PFSK-1 (cell line): Measurements from ENCODE around the gene AKAP1.

Experiments used
- FOXP2 ChIP-seq: optimal IDR thresholded peaks from 2 replicates; pipeline ENCODE3; 2011; ENCODE audit warnings: borderline replicate concordance, control low read depth, inconsistent platforms; ENCODE audit not compliant: insufficient read depth; ENCODE audit errors: extremely low read length, extremely low read depth
- POLR2AphosphoS5 ChIP-seq: IDR thresholded peaks from 2 replicates; pipeline ENCODE4 v1.6.1; 2012; ENCODE audit warnings: low read depth, mild to moderate bottlenecking, control low read depth, low read length, moderate library complexity
- SIN3A ChIP-seq: IDR thresholded peaks from 2 replicates; pipeline ENCODE4 v1.6.1; 2012; ENCODE audit warnings: mild to moderate bottlenecking, low read length, moderate library complexity, borderline replicate concordance; ENCODE audit not compliant: insufficient read depth
- TAF1 ChIP-seq: IDR thresholded peaks from 2 replicates; pipeline ENCODE4 v1.6.1; 2012; ENCODE audit warnings: low read length, control low read depth, borderline replicate concordance; ENCODE audit not compliant: insufficient read depth
- TF ChIP-seq, protein P1 (sequence below), 2 experiments: IDR thresholded peaks; 2 replicates each; pipeline versions ENCODE4 v1.6.1 to v1.8.0; 2011 to 2012; ENCODE audit warnings: low read depth in 2 of 2, low read length in 2 of 2, control low read depth in 1 of 2, inconsistent platforms in 1 of 2, mild to moderate bottlenecking in 1 of 2, moderate library complexity in 1 of 2; ENCODE audit not compliant: insufficient read depth in 1 of 2

The AKAP1 gene

DNA sequence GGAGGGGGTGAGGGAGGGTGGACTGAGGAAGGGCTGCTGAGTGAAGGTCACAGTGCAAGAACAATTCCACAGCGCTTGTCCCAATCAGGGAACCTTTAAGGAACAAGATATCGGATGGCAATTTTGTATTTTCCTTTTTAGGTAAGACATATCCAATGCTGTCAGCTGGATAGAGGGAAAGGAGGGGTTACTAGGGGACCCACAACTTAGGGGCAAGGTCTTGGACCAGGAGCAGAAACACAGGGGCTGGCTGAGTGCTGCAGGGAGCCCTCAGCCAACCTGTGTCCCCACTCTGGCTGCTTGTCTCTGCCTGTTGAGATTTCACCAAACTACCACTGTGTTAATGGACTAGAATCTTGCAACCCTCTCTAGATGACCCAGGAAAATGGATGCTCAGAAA lies 47.6 kb downstream of the AKAP1 start:
- TF ChIP-seq, protein P1, sequence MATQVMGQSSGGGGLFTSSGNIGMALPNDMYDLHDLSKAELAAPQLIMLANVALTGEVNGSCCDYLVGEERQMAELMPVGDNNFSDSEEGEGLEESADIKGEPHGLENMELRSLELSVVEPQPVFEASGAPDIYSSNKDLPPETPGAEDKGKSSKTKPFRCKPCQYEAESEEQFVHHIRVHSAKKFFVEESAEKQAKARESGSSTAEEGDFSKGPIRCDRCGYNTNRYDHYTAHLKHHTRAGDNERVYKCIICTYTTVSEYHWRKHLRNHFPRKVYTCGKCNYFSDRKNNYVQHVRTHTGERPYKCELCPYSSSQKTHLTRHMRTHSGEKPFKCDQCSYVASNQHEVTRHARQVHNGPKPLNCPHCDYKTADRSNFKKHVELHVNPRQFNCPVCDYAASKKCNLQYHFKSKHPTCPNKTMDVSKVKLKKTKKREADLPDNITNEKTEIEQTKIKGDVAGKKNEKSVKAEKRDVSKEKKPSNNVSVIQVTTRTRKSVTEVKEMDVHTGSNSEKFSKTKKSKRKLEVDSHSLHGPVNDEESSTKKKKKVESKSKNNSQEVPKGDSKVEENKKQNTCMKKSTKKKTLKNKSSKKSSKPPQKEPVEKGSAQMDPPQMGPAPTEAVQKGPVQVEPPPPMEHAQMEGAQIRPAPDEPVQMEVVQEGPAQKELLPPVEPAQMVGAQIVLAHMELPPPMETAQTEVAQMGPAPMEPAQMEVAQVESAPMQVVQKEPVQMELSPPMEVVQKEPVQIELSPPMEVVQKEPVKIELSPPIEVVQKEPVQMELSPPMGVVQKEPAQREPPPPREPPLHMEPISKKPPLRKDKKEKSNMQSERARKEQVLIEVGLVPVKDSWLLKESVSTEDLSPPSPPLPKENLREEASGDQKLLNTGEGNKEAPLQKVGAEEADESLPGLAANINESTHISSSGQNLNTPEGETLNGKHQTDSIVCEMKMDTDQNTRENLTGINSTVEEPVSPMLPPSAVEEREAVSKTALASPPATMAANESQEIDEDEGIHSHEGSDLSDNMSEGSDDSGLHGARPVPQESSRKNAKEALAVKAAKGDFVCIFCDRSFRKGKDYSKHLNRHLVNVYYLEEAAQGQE (IDR thresholded peaks at IDR 0.05; ENCODE audit: insufficient read depth in 1 of 2, low read depth in 2 of 2, low read length in 2 of 2), result no peak
- no peak for TF ChIP-seq FOXP2
- no peak for TF ChIP-seq TAF1
- TF ChIP-seq SIN3A, result no peak
- no peak for TF ChIP-seq POLR2AphosphoS5

DNA sequence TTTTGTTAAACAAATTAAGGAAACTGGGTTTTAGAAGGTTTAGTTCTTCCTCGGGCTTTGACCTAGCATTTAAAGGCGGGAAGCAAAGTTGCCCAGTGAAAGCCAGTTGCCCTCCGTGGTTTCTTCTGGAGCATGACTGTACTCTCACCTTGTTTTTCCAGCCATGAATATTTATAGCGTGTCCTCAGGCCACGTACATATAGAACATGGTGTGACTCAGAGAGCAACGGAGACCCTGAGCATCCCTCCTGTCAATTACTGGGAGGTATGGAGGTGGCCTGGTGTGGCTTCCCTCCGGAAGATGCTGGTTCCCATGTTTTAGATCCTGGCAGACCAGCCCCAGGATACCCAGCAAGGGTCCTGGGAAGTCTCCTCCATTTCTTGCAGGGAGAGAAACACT lies 48.4 kb downstream of the AKAP1 start:
- no peak for TF ChIP-seq TAF1
- TF ChIP-seq, protein P1 (IDR thresholded peaks at IDR 0.05; ENCODE audit: insufficient read depth in 1 of 2, low read depth in 2 of 2, low read length in 2 of 2), result no peak
- TF ChIP-seq SIN3A, result no peak

DNA sequence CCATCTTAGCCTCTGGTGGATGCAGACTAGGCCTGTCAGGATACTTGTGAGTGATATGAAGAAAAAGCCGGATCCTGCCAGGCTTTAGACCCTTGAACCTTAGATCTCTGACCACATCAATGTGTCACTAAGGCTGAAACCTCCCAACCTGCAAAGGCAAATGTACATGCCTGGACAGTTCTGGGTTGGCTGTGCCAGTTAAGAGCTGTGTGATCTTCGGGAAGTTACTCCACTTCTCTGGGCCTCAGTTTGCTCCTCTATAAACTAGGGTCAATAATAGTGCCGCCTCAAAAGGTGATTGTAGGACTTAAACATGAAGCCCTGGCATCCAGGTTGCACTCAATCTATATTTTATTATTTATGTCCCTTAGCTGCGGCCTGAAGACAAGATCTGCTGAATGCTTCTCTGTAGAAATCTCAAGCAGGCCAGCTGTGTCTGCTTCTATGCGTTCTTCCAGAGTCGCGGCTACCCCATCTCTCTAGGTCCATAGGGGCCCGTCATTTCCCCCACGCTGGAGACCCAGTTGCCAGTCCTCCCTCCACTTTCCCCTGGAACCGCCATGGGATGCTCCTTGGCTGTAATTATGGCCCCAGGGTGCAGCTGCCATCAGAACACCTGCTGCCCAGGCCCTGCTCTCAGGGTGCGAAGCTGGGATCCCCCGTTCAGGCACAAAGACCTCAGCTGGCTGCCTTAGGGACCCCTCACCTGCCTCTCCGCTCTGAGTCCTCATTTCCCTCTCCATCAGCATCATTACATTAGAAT lies 50.2 kb downstream of the AKAP1 start:
- TF ChIP-seq SIN3A (no peak), FOXP2 (no peak)

DNA sequence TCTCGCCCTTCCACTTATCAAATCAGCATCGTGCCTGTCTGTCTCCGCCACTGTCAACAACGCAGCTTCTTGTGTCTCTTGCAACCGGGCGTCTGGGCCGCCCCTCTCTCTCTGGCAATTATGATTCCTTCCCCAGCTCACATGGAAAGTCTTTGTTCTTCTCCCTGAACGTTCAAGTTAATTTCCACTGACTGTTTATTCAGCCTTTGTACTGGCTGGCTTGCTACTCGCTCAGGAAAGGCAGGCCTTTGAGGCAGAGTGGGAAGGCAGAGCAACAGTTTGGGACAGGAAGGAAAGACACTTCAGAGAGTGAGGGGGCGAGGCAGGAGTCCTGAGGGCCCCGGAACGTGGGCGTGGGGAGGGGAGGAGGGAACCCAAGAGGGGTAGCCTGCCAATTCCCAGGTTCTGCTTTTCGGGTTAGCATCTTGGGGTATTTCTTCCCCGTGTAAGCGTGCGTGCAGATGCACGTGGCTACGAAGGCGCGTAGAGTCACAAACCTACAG lies 50.8 kb downstream of the AKAP1 start:
- TF ChIP-seq FOXP2 (no peak), TAF1 (no peak), SIN3A (no peak), POLR2AphosphoS5 (no peak)
- TF ChIP-seq, protein P1 (IDR thresholded peaks at IDR 0.05; ENCODE audit: insufficient read depth in 1 of 2, low read depth in 2 of 2, low read length in 2 of 2), result no peak

DNA sequence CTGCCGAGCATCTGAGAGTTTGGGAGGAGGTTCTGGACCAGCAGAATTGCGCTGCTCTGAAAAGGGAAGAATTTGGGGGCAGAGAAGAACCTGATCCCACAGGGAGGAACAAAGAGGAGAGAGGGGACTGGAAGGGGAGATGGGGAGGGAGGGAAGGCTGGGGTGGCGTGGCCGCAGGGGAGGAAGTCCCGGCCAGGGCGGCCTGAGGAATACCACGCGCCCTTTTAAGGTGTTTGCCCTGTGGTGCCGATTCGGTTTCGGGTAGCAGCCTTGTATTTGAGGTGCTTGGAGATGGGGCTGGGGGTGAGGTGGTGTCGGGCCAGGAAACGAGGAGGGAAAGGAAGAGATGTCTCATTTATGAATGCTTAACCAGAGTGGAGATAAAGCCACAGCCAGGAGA lies 51.3 kb downstream of the AKAP1 start:
- TF ChIP-seq FOXP2 (no peak), SIN3A (no peak), POLR2AphosphoS5 (no peak), TAF1 (no peak)
- TF ChIP-seq, protein P1 (IDR thresholded peaks at IDR 0.05; ENCODE audit: insufficient read depth in 1 of 2, low read depth in 2 of 2, low read length in 2 of 2), result no peak
